Stimulated activated CD4-positive, alpha-beta T cell treated with anti-CD3 and anti-CD28 coated beads, Interleukin-2, amount 100 ng/mL, for 24 hours (primary cell): ENCODE results near the gene CBLIF.
"Not testable (repeated sequence)": the region's sequence is repeated elsewhere in the genome, so short reads cannot be mapped to it uniquely, and the experiment has no call there.

Source experiments
- DNase-seq, 2 donors: peaks; one replicate each; pipeline ENCODE4 v3.0.0-alpha.2; 2020

The CBLIF gene

GRCh38 chr11:59845399-59845798 lies at the start of gene CBLIF:
Gene CBLIF (minus strand): TSS chr11:59845499. CDS start chr11:59845453, 46 bp downstream.
- DNase-seq, result no peak

DNA sequence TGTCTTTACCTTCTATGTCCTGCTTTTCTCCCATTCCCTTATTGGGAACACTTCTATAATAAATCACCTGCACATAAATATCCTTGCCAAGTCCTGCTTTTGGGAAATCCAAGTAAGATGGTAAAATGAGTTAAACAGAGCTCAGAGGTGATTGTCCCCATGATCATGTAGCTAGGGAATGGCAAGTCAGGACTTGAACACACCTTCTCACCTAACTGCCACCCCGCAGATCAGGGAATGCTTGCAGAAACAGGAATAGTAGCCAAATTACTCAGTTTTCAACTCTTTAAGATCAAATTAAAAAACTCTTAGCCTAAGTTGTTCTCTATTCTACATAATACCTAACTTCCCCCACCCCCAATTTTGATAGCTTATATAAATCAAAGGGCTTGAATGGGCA lies 49.3 kb upstream of the CBLIF start:
- no peak for DNase-seq

DNA sequence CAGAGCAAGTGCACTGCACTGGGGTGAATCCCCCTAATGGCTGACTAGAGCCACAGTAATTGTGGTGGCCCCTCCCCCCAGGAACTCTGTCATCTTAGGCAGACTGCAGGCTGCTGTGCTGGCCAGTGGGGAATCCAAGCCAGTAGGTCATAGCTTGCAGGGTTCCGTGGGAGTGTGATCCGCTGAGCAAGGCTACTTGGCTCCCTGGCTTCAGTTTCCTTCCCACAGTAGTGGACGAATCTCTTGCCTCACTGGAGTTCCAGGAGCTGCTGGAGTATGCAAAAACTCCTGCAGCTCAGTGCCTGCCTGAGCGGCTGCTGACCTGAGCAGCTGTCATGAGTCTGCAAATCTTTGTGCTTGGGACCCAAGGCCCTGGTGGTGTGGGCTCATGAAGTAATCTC lies 46.5 kb upstream of the CBLIF start:
- no peak for DNase-seq

DNA sequence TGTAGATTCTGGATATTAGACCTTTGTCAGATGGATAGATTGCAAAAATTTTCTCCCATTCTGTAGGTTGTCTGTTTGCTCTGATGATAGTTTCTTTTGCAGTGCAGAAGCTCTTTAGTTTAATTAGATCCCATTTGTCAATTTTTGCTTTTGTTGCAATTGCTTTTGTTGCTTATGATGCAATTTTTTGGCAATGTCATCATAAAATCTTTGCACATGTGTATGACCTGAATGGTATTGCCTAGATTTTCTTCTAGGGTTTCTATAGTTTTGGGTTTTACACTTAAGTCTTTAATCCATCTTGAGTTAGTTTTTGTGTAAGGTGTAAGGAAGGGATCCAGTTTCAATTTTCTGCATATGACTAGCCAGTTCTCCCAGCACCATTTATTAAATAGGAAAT lies 41.9 kb upstream of the CBLIF start:
- DNase-seq, result not testable (repeated sequence)

DNA sequence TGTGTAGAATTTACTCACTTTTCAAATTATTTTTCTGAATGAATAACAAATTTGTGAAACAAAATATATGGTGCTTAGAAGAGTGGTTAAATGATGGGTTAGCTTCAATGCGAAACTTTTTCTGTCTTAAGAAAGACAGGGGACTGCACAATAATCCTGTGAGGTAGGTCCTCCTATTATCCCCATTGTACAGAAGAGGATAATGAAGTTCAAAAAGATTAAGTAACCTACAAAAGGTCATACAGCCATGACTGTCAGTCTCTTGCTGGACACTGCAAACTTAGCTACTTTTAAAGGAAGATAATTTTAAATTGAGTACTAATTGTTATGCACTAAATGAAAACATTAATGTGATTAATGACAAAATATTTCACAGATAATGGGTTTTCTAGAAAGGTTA lies 38.3 kb upstream of the CBLIF start:
- no peak for DNase-seq

- no peak for DNase-seq
These were observed 34.3 kb upstream of the CBLIF start for GRCh38 chr11:59879567-59879966.

DNA sequence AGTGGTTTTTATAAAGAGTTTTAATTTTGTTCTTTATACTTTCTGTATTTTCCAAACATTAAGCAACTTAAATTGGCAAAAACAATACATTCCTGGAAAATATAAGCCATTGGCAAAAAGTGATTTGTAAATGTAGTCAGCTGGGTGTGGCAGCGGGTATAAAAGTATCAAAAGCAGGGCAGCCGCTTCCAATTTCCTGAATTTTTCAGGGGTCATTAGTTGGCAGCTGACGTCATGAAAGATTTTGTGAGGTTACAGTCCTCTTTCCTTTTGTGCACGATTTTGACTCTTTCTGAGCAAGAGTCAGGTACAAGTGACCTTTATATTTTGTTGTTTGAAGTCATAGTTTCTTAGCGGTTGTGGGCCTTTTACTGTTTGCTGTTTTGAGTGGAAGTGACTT lies 33.3 kb upstream of the CBLIF start, which contains the start of gene OOSP3:
Gene OOSP3, plus strand, starts transcription at position 208 of the 400 bp plus-strand sequence. Its CDS starts 27 bp downstream, at position 235.
- DNase-seq, result no peak

- DNase-seq, result no peak
These were observed 32.5 kb upstream of the CBLIF start for GRCh38 chr11:59877784-59878183.

GRCh38 chr11:59877325-59877724 lies 32.0 kb upstream of the CBLIF start:
- DNase-seq, result no peak

- DNase-seq, result no peak
These were observed 30.7 kb upstream of the CBLIF start for GRCh38 chr11:59875856-59876519.

DNA sequence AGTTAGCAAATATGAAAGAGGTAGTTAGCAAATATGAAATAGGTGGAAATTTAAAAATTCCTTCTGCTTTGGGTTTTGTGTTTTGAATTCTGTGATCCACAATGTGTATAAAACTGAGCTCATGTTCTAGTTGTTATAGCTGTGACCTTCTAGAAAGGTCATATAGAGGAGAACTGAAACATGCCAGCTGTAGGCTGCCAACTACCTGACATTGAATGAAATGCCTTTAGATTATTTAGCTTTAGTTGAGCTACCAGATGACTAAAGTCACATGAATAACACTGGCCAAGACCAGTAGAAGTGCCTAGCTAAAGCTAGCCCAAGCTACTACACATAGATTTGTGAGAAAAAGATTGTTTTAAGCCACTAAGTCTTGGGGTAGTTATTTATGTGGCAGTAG lies 26.8 kb upstream of the CBLIF start:
- DNase-seq, result no peak

GRCh38 chr11:59867946-59868345 lies 22.6 kb upstream of the CBLIF start:
- DNase-seq, result no peak

DNA sequence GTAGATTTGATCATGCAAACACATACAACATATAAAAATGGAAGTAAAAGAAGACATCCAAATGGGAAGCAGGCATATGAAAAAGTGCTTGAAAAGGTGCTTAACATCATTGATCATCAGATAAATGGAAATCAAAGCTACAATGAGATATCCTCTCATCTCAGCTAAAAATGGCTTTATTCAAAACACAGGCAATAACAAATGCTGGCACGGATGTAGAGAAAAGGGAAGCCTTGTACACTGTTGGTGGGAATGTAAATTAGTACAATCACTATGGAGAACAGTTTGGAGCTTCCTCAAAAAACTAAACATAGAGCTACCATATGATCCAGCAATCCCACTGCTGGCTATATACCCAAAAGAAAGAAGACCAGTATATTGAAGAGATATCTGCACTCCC lies 21.5 kb upstream of the CBLIF start:
- DNase-seq, result no peak

- no peak for DNase-seq
These were observed 21.1 kb upstream of the CBLIF start, which contains the start of gene TCN1 for GRCh38 chr11:59866397-59866796. Gene TCN1 (minus strand): TSS chr11:59866487. CDS start chr11:59866470, 17 bp downstream.

- no peak for DNase-seq
These were observed 19.7 kb upstream of the CBLIF start for GRCh38 chr11:59865031-59865430.

DNA sequence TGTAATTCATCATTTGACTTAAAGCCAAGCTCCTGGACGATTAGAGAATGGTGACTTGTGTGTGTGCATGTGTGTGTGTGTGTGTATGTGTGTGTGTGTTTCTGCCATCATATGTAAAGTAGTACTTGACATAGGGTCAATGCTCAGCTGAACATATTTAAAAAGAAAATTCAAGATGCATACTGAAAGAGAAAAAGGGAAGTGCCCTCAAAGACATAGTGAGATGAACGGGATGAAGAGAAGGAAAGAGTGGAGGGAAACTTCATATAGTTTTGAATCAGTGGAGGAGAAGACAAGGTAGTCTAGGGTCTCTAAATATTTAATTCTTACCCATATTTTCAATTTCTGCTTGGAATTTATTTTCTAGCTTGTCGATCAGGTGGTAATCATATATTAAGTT lies 17.0 kb upstream of the CBLIF start:
- no peak for DNase-seq

GRCh38 chr11:59859673-59860072 lies 14.4 kb upstream of the CBLIF start:
- DNase-seq, result no peak

- DNase-seq, result no peak
These were observed 12.4 kb upstream of the CBLIF start for GRCh38 chr11:59857439-59858434.

DNA sequence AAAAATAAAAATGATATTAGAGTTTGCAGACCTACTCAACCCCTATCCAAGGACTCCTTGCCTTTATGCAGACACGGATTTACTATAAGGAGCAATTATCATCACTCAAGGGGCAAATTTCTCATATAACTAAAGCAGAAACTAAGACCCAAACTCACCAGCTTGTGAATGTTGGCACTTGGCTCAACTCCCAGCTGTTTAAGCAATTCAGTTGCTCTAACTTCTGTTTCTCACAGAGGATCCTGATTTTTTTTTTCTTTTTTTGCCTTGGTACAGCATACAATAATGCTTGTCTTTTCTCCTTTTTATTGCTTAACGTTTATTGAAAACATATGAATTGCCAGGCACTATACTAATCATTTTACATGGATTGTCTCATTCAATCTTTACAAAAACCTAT lies 9.6 kb upstream of the CBLIF start:
- DNase-seq, result no peak

GRCh38 chr11:59851416-59851815 lies 6.1 kb upstream of the CBLIF start:
- not testable (repeated sequence) for DNase-seq

GRCh38 chr11:59849551-59849950 lies 4.3 kb upstream of the CBLIF start:
- not testable (repeated sequence) for DNase-seq

- no peak for DNase-seq
These were observed 3.8 kb upstream of the CBLIF start for GRCh38 chr11:59849129-59849528.

DNA sequence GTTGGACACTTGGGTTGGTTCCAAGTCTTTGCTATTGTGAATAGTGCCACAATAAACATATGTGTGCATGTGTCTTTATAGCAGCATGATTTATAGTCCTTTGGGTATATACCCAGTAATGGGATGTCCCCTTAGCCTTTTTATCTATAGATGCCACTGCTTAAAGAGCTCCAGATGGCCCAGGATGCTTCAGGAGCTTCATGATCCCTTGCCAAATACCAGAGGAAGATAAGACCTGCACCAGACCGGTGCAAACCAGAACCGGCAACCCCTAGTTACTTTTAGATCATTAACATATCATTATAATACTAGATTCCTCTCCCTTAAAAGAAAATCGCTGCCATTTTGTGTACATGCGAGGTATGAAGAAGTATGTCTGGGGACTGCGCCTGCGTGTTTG lies 3.1 kb upstream of the CBLIF start:
- not testable (repeated sequence) for DNase-seq

- no peak for DNase-seq
These were observed 2.3 kb upstream of the CBLIF start for GRCh38 chr11:59847626-59848025.
